KMS-11 (cell line): ENCODE data around the gene IL1RN.
A peak's percentile ranks its signal among the peaks of the same experiment; 100 is the strongest.

ENCODE experiments used
- H2AFZ ChIP-seq: fragments of 200-600 bp; sonication (generic); 2 replicates; pipeline ENCODE4 v1.6.1; 2016; ENCODE audit warnings: antibody characterized with exemption, mixed run types, low read depth
- H3K27ac ChIP-seq: fragments of 200-600 bp; sonication (generic); 2 replicates; pipeline ENCODE4 v1.6.1; 2016; ENCODE audit warnings: mild to moderate bottlenecking, mixed run types
- H3K27me3 ChIP-seq: fragments of 200-600 bp; sonication (generic); 2 replicates; pipeline ENCODE4 v1.6.1; 2017; ENCODE audit warnings: mild to moderate bottlenecking, low read depth, mixed run types, moderate library complexity; ENCODE audit not compliant: insufficient read depth
- H3K36me3 ChIP-seq: fragments of 200-600 bp; sonication (generic); 2 replicates; pipeline ENCODE4 v1.6.1; 2017; ENCODE audit warnings: mild to moderate bottlenecking, mixed run types; ENCODE audit not compliant: insufficient read depth
- H3K4me1 ChIP-seq: fragments of 200-600 bp; sonication (generic); 2 replicates; pipeline ENCODE4 v1.6.1; 2016; ENCODE audit warnings: mild to moderate bottlenecking, low read depth, mixed run types; ENCODE audit not compliant: poor library complexity, severe bottlenecking
- H3K4me2 ChIP-seq: fragments of 200-600 bp; sonication (generic); 2 replicates; pipeline ENCODE4 v1.7.0; 2016; ENCODE audit warnings: mild to moderate bottlenecking, mixed run types
- H3K4me3 ChIP-seq: fragments of 200-600 bp; sonication (generic); IDR thresholded peaks from 2 replicates; pipeline ENCODE4 v1.6.1; 2017; ENCODE audit warnings: low read depth, low read length, mixed read lengths; ENCODE audit not compliant: insufficient read depth
- H3K79me2 ChIP-seq: fragments of 200-600 bp; sonication (generic); 2 replicates; pipeline ENCODE4 v1.6.1; 2016; ENCODE audit warnings: low read depth, mixed run types; ENCODE audit not compliant: insufficient read depth
- H3K9ac ChIP-seq: fragments of 200-600 bp; sonication (generic); 2 replicates; pipeline ENCODE4 v1.6.1; 2016; ENCODE audit warnings: mild to moderate bottlenecking, mixed run types
- H4K20me1 ChIP-seq: fragments of 200-600 bp; sonication (generic); 2 replicates; pipeline ENCODE4 v1.6.1; 2016; ENCODE audit warnings: mild to moderate bottlenecking, mixed run types; ENCODE audit not compliant: insufficient read depth
- TF ChIP-seq, protein P1 (sequence below): fragments of 200-600 bp; sonication (generic); conservative IDR thresholded peaks from 2 replicates; pipeline ENCODE4 v1.6.1; 2017; ENCODE audit warnings: low read depth, mild to moderate bottlenecking, antibody characterized with exemption, low read length, moderate library complexity, mixed read lengths

Gene IL1RN

DNA sequence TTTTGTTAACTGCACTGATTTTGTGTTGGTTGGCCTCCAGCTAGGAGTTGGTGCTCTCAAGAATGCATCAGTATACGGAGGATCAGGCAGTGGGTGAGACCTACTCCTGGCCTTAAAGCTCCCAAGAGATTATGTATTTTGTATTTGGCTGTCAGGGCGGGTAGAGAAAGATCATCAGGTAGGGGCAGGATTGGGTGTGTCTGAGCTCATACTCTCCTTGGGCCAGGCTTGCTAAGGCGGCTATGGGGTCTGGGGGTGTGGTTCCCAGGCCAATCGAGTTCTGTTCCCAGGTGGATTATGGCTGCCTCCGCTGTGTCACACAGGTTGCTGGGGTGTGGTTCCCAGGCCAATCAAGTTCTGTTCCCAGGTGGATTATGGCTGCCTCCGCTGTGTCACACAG, 28.9 kb upstream of the IL1RN start:
- Histone ChIP-seq H3K9ac (no peak overlapping the region), H3K79me2 (no peaks in the 10 kb centered on the region), H3K4me2 (no peak overlapping the region), H3K27ac (no peak overlapping the region), H4K20me1 (no peaks in the 10 kb centered on the region), H2AFZ (peak overlapping the region; percentile 10; the same call in 1 of the 2 replicates), H3K27me3 (no peaks in the 10 kb centered on the region), H3K36me3 (no peaks in the 10 kb centered on the region), H3K4me1 (no peaks in the 10 kb centered on the region), H3K4me3 (no peak overlapping the region)
- TF ChIP-seq, protein P1, sequence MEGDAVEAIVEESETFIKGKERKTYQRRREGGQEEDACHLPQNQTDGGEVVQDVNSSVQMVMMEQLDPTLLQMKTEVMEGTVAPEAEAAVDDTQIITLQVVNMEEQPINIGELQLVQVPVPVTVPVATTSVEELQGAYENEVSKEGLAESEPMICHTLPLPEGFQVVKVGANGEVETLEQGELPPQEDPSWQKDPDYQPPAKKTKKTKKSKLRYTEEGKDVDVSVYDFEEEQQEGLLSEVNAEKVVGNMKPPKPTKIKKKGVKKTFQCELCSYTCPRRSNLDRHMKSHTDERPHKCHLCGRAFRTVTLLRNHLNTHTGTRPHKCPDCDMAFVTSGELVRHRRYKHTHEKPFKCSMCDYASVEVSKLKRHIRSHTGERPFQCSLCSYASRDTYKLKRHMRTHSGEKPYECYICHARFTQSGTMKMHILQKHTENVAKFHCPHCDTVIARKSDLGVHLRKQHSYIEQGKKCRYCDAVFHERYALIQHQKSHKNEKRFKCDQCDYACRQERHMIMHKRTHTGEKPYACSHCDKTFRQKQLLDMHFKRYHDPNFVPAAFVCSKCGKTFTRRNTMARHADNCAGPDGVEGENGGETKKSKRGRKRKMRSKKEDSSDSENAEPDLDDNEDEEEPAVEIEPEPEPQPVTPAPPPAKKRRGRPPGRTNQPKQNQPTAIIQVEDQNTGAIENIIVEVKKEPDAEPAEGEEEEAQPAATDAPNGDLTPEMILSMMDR: no peak

DNA sequence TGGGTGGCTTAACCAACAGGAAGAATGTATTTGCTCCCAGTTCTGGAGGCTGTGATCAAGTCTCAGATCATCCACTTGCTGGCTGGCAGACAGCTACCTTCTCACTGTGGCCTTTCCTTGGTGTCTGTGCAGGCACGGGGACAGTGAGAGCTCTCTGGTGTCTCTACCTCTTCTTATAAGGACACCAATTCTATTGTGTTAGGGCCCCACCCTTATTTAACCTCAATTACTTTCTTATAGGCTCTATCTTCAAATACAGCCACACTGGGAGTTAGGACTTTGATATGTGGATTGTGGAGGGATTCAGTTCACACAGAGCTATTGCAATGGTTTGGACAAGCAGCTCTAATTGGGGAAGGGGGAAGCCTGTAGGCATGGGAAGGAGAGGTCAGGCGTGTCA, 25.3 kb upstream of the IL1RN start:
- Histone ChIP-seq H4K20me1 (no peaks in the 10 kb centered on the region), H3K4me1 (no peaks in the 10 kb centered on the region), H3K4me2 (no peak overlapping the region), H3K4me3 (no peak overlapping the region), H3K79me2 (no peaks in the 10 kb centered on the region), H3K27me3 (no peaks in the 10 kb centered on the region), H3K27ac (no peak overlapping the region), H3K36me3 (no peaks in the 10 kb centered on the region), H3K9ac (no peak overlapping the region), H2AFZ (no peak overlapping the region)
- TF ChIP-seq, protein P1: no peak

DNA sequence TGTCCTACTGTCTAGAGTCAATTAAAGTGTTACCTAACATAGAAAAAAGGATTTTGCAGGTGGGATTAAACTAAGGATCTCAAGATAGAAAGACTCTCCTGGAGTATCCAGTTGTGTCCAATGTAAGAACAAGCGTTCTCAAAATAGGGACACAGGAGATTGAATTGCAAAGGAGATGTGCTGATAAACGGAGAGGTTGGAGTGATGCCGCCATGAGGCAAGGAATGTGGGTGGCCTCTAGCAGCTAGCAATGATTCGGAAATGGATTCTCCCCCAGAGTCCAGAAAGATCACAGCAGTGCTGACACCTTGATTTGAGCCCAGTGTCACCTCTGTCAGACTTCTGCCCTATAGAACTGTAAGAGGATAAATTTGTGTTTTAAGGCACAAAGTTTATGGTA, 24.1 kb upstream of the IL1RN start:
- H3K36me3 ChIP-seq: no peaks in the 10 kb centered on the region
- H4K20me1 ChIP-seq: no peaks in the 10 kb centered on the region
- H3K4me2 ChIP-seq: no peak overlapping the region
- H3K27me3 ChIP-seq: no peaks in the 10 kb centered on the region
- H3K4me3 ChIP-seq: no peak overlapping the region
- TF ChIP-seq, protein P1: no peak
- no peak overlapping the region for H3K9ac ChIP-seq
- H2AFZ ChIP-seq: no peak overlapping the region
- no peaks in the 10 kb centered on the region for H3K4me1 ChIP-seq
- no peak overlapping the region for H3K27ac ChIP-seq
- H3K79me2 ChIP-seq: no peaks in the 10 kb centered on the region

DNA sequence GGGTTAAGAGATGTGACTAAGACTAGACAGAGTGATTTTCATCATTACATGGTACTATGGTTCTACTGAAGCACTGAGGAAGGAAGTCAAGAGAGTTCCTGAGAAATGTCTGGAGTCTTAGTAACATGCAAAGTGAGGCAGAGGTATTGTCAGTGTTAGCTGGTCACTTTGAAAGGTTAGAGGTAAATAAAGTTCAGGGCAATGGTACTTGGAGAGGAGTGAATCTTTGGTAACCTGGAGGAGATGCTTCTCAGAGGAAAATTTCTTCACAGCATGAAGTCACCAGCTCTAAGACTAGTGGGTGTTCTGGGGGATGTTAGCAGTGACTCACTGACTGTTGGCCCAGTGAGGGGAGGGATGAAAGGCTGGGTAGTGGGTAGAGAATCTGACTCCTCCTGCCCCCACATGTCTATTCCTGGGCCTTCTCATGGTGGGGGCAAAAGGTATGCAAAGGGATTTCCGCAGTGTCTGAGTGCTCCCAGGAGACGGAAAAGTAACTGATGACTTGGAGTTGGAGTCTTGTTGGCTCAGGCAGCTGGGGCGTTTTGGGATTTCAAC, 23.3 kb upstream of the IL1RN start:
- H3K27ac ChIP-seq: no peak overlapping the region
- no peaks in the 10 kb centered on the region for H3K27me3 ChIP-seq
- no peaks in the 10 kb centered on the region for H4K20me1 ChIP-seq
- TF ChIP-seq, protein P1: no peak
- no peak overlapping the region for H3K4me2 ChIP-seq
- H2AFZ ChIP-seq: no peak overlapping the region
- no peaks in the 10 kb centered on the region for H3K79me2 ChIP-seq
- H3K36me3 ChIP-seq: no peaks in the 10 kb centered on the region
- H3K4me1 ChIP-seq: no peaks in the 10 kb centered on the region
- H3K4me3 ChIP-seq: no peak overlapping the region
- H3K9ac ChIP-seq: no peak overlapping the region
